ENCODE results near the gene CNGA4. TPM values are rescaled to one million over a fixed set of nuclear protein-coding genes. Genes with fewer than 3 reads are reported as not detected.
"Not testable (repeated sequence)": the region's sequence is repeated elsewhere in the genome, so short reads cannot be mapped to it uniquely, and the experiment has no call there.

CNGA4 gene
- total RNA-seq, 2 donors from 2014 or later: not detected

- H3K4me3 Mint-ChIP-seq: no peak overlapping the region
- H3K36me3 Mint-ChIP-seq: no peaks in the 10 kb centered on the region
- ATAC-seq (peak in 1 of 2 donors; percentile 77), DNase-seq (ENCODE audit: low spot score) (no peak)
- H3K27ac Mint-ChIP-seq: no peak overlapping the region
- peaks cover 0 to 3% of the 10 kb centered on the region in 2 donors for H3K27me3 Mint-ChIP-seq
- H3K4me1 Mint-ChIP-seq (ENCODE audit: low read depth in 2 of 2): no peaks in the 10 kb centered on the region
- H3K9me3 Mint-ChIP-seq: no peaks in the 10 kb centered on the region
Observed at GRCh38 chr11:6253197-6253596, 14.3 kb downstream of the CNGA4 start.

GRCh38 chr11:6258141-6258540 lies 19.3 kb downstream of the CNGA4 start:
- Mint-ChIP-seq H3K4me3 (peak overlapping the region; percentile 5), H3K27ac (no peak overlapping the region)
- no peak for ATAC-seq

GRCh38 chr11:6258571-6259081 lies 19.7 kb downstream of the CNGA4 start:
- Mint-ChIP-seq H3K4me3 (peak overlapping the region; percentile 5), H3K4me1 (ENCODE audit: low read depth in 2 of 2) (no peaks in the 10 kb centered on the region), H3K36me3 (no peaks in the 10 kb centered on the region), H3K27ac (no peak overlapping the region), H3K27me3 (peaks cover 0 to 2% of the 10 kb centered on the region in 2 donors), H3K9me3 (no peaks in the 10 kb centered on the region)
- ATAC-seq: no peak
- no peak for DNase-seq (ENCODE audit: low spot score)

More at GRCh38 chr11:6258141-6258540, 19.3 kb downstream of the CNGA4 start:
- Mint-ChIP-seq H3K4me1 (ENCODE audit: low read depth in 2 of 2) (no peaks in the 10 kb centered on the region), H3K27me3 (peaks cover 0 to 2% of the 10 kb centered on the region in 2 donors), H3K9me3 (no peaks in the 10 kb centered on the region), H3K36me3 (no peaks in the 10 kb centered on the region)
- DNase-seq (ENCODE audit: low spot score): no peak

GRCh38 chr11:6260207-6260726 lies 21.4 kb downstream of the CNGA4 start:
- H3K27me3 Mint-ChIP-seq: peaks cover under 1 to 9% of the 10 kb centered on the region in 2 donors
- H3K27ac Mint-ChIP-seq: no peak overlapping the region
- H3K9me3 Mint-ChIP-seq: no peaks in the 10 kb centered on the region
- DNase-seq (ENCODE audit: low spot score) (no peak), ATAC-seq (no peak)
- H3K36me3 Mint-ChIP-seq: no peaks in the 10 kb centered on the region
- no peak overlapping the region for H3K4me3 Mint-ChIP-seq
- H3K4me1 Mint-ChIP-seq (ENCODE audit: low read depth in 2 of 2): no peaks in the 10 kb centered on the region

- Mint-ChIP-seq H3K9me3 (no peaks in the 10 kb centered on the region), H3K4me3 (no peak overlapping the region), H3K4me1 (ENCODE audit: low read depth in 2 of 2) (peaks cover under 1 to 2% of the 10 kb centered on the region in 2 donors), H3K27ac (no peak overlapping the region), H3K36me3 (no peaks in the 10 kb centered on the region), H3K27me3 (peaks cover 9 to 15% of the 10 kb centered on the region in 2 donors)
- ATAC-seq: no peak
- no peak for DNase-seq (ENCODE audit: low spot score)
Observed at GRCh38 chr11:6263662-6264061, 24.8 kb downstream of the CNGA4 start.

- no peak for ATAC-seq
- no peak overlapping the region for H3K27ac Mint-ChIP-seq
Observed at GRCh38 chr11:6268820-6269219, 29.9 kb downstream of the CNGA4 start.

GRCh38 chr11:6269994-6270393 lies 31.1 kb downstream of the CNGA4 start:
- Mint-ChIP-seq H3K4me1 (ENCODE audit: low read depth in 2 of 2) (peaks cover 7 to 11% of the 10 kb centered on the region in 2 donors), H3K27ac (no peak overlapping the region), H3K9me3 (no peaks in the 10 kb centered on the region), H3K4me3 (no peak overlapping the region), H3K36me3 (no peaks in the 10 kb centered on the region), H3K27me3 (peaks cover 25 to 27% of the 10 kb centered on the region in 2 donors)
- DNase-seq (ENCODE audit: low spot score): no peak
- peak; percentile 56 to 58 for ATAC-seq

More at GRCh38 chr11:6268820-6269219, 29.9 kb downstream of the CNGA4 start:
- Mint-ChIP-seq H3K4me1 (ENCODE audit: low read depth in 2 of 2) (peaks cover 7 to 11% of the 10 kb centered on the region in 2 donors), H3K36me3 (no peaks in the 10 kb centered on the region), H3K4me3 (no peak overlapping the region), H3K9me3 (no peaks in the 10 kb centered on the region), H3K27me3 (peaks cover 13 to 28% of the 10 kb centered on the region in 2 donors)
- no peak for DNase-seq (ENCODE audit: low spot score)

GRCh38 chr11:6270584-6271246 lies 31.8 kb downstream of the CNGA4 start:
- ATAC-seq (no peak), DNase-seq (ENCODE audit: low spot score) (no peak)
- Mint-ChIP-seq H3K4me3 (no peak overlapping the region), H3K27ac (no peak overlapping the region), H3K27me3 (peaks cover 27 to 31% of the 10 kb centered on the region in 2 donors), H3K4me1 (ENCODE audit: low read depth in 2 of 2) (peaks cover 7 to 11% of the 10 kb centered on the region in 2 donors), H3K9me3 (no peaks in the 10 kb centered on the region), H3K36me3 (no peaks in the 10 kb centered on the region)

- Mint-ChIP-seq H3K4me3 (no peak overlapping the region), H3K27ac (no peak overlapping the region), H3K4me1 (ENCODE audit: low read depth in 2 of 2) (peaks cover 7 to 11% of the 10 kb centered on the region in 2 donors), H3K36me3 (no peaks in the 10 kb centered on the region), H3K9me3 (no peaks in the 10 kb centered on the region), H3K27me3 (peaks cover 32 to 34% of the 10 kb centered on the region in 2 donors)
- ATAC-seq (no peak), DNase-seq (ENCODE audit: low spot score) (no peak)
Observed at GRCh38 chr11:6271598-6271997, 32.7 kb downstream of the CNGA4 start.

GRCh38 chr11:6273188-6273587 lies 34.3 kb downstream of the CNGA4 start:
- no peak for DNase-seq (ENCODE audit: low spot score)
- no peak for ATAC-seq
- Mint-ChIP-seq H3K4me3 (no peak overlapping the region), H3K27ac (no peak overlapping the region), H3K36me3 (no peaks in the 10 kb centered on the region), H3K4me1 (ENCODE audit: low read depth in 2 of 2) (peaks cover 7 to 11% of the 10 kb centered on the region in 2 donors), H3K9me3 (no peaks in the 10 kb centered on the region), H3K27me3 (peaks cover 42 to 45% of the 10 kb centered on the region in 2 donors)

GRCh38 chr11:6280809-6281208 lies 41.9 kb downstream of the CNGA4 start:
- peaks cover 45 to 61% of the 10 kb centered on the region in 2 donors for H3K27me3 Mint-ChIP-seq
- not testable (repeated sequence) for H3K4me1 Mint-ChIP-seq (ENCODE audit: low read depth in 2 of 2); H3K4me3 Mint-ChIP-seq; H3K9me3 Mint-ChIP-seq; ATAC-seq; H3K27ac Mint-ChIP-seq; DNase-seq (ENCODE audit: low spot score); H3K36me3 Mint-ChIP-seq

GRCh38 chr11:6283453-6284023 lies 44.6 kb downstream of the CNGA4 start:
- H3K27ac Mint-ChIP-seq: no peak overlapping the region
- no peaks in the 10 kb centered on the region for H3K36me3 Mint-ChIP-seq
- H3K9me3 Mint-ChIP-seq: no peaks in the 10 kb centered on the region
- peaks cover 32 to 43% of the 10 kb centered on the region in 2 donors for H3K27me3 Mint-ChIP-seq
- no peak for DNase-seq (ENCODE audit: low spot score)
- H3K4me3 Mint-ChIP-seq: no peak overlapping the region
- no peak for ATAC-seq
- H3K4me1 Mint-ChIP-seq (ENCODE audit: low read depth in 2 of 2): no peaks in the 10 kb centered on the region

- no peak for ATAC-seq
- Mint-ChIP-seq H3K4me1 (ENCODE audit: low read depth in 2 of 2) (no peaks in the 10 kb centered on the region), H3K4me3 (no peak overlapping the region), H3K27me3 (peaks cover 31 to 43% of the 10 kb centered on the region in 2 donors), H3K9me3 (no peaks in the 10 kb centered on the region), H3K27ac (no peak overlapping the region), H3K36me3 (no peaks in the 10 kb centered on the region)
- no peak for DNase-seq (ENCODE audit: low spot score)
Observed at GRCh38 chr11:6284250-6284649, 45.4 kb downstream of the CNGA4 start.

- H3K36me3 Mint-ChIP-seq: no peaks in the 10 kb centered on the region
- no peak for ATAC-seq
- H3K27ac Mint-ChIP-seq: no peak overlapping the region
- no peaks in the 10 kb centered on the region for H3K4me1 Mint-ChIP-seq (ENCODE audit: low read depth in 2 of 2)
- no peak for DNase-seq (ENCODE audit: low spot score)
- peaks cover 35 to 51% of the 10 kb centered on the region in 2 donors for H3K27me3 Mint-ChIP-seq
- H3K9me3 Mint-ChIP-seq: no peaks in the 10 kb centered on the region
- no peak overlapping the region for H3K4me3 Mint-ChIP-seq
Observed at GRCh38 chr11:6285019-6285418, 46.1 kb downstream of the CNGA4 start.

Measured in natural killer cell treated with Interleukin-12 subunit alpha and Interleukin-12 subunit beta and Interleukin-15 and Interleukin-18, amount 100 ng/mL, for 72 hours (primary cell).